GM18499 (cell line): ENCODE measurements around the gene HSF4.

Experiments
- ATAC-seq: cut with Tn5 transposase; IDR thresholded peaks from one replicate; pipeline ENCODE4 v1.9.1; 2021; ENCODE audit warnings: moderate number of reproducible peaks; ENCODE audit not compliant: insufficient read depth, unreplicated experiment

Gene HSF4

GRCh38 chr16:67213197-67214019, 48.9 kb downstream of the HSF4 start:
- ATAC-seq: no peak

GRCh38 chr16:67215706-67216105, 51.2 kb downstream of the HSF4 start:
- ATAC-seq: no peak

GRCh38 chr16:67216612-67217490, 52.3 kb downstream of the HSF4 start:
- no peak for ATAC-seq
